HCEC 1CT (cell line): ENCODE results near the gene DPYSL3.
A peak's percentile ranks its signal among the peaks of the same experiment; 100 is the strongest.
"Not testable (repeated sequence)": the region's sequence is repeated elsewhere in the genome, so short reads cannot be mapped to it uniquely, and the experiment has no call there.

Experiments
- DNase-seq: peaks from one replicate; pipeline ENCODE4 v3.0.0-alpha.2; 2017

Gene DPYSL3

GRCh38 chr5:147509710-147510651 lies at the start of gene DPYSL3:
DPYSL3 (minus strand) TSS chr5:147510068; CDS start chr5:147509858, 210 bp downstream.
- peak; percentile 90 for DNase-seq

- peak; percentile 79 for DNase-seq
These were observed 49.0 kb upstream of the DPYSL3 start for GRCh38 chr5:147558826-147559225.

GRCh38 chr5:147557876-147558745 lies 48.2 kb upstream of the DPYSL3 start:
- DNase-seq = peak; percentile 11

- DNase-seq = no peak
These were observed 45.3 kb upstream of the DPYSL3 start for GRCh38 chr5:147555176-147555575.

- DNase-seq = peak; percentile 60
These were observed 44.5 kb upstream of the DPYSL3 start for GRCh38 chr5:147554261-147554817.

- not testable (repeated sequence) for DNase-seq
These were observed 43.9 kb upstream of the DPYSL3 start for GRCh38 chr5:147553817-147554216.

GRCh38 chr5:147552897-147553296 lies 43.0 kb upstream of the DPYSL3 start:
- no peak for DNase-seq

- DNase-seq = no peak
These were observed 41.8 kb upstream of the DPYSL3 start for GRCh38 chr5:147551677-147552076.

- no peak for DNase-seq
These were observed 37.9 kb upstream of the DPYSL3 start for GRCh38 chr5:147547730-147548129.

- no peak for DNase-seq
These were observed 34.7 kb upstream of the DPYSL3 start for GRCh38 chr5:147544556-147544955.

GRCh38 chr5:147539053-147539452 lies 29.2 kb upstream of the DPYSL3 start:
- peak; percentile 27 for DNase-seq

- DNase-seq = no peak
These were observed 28.4 kb upstream of the DPYSL3 start for GRCh38 chr5:147538236-147538635.

- DNase-seq = peak; percentile 75
These were observed 24.5 kb upstream of the DPYSL3 start for GRCh38 chr5:147534172-147534951.

- DNase-seq = no peak
These were observed 22.3 kb upstream of the DPYSL3 start for GRCh38 chr5:147532156-147532555.

GRCh38 chr5:147530530-147531389 lies 20.9 kb upstream of the DPYSL3 start:
- DNase-seq = peak; percentile 97

- no peak for DNase-seq
These were observed 13.2 kb upstream of the DPYSL3 start for GRCh38 chr5:147523069-147523468.

GRCh38 chr5:147522435-147522834 lies 12.6 kb upstream of the DPYSL3 start:
- DNase-seq = peak; percentile 89

GRCh38 chr5:147520450-147520849 lies 10.6 kb upstream of the DPYSL3 start:
- DNase-seq = no peak

GRCh38 chr5:147519380-147519779 lies 9.5 kb upstream of the DPYSL3 start:
- no peak for DNase-seq

GRCh38 chr5:147517383-147517782 lies 7.5 kb upstream of the DPYSL3 start:
- no peak for DNase-seq

- no peak for DNase-seq
These were observed 5.4 kb upstream of the DPYSL3 start for GRCh38 chr5:147515269-147515668.
